Measurements from ENCODE around the gene FMNL1.

DNA sequence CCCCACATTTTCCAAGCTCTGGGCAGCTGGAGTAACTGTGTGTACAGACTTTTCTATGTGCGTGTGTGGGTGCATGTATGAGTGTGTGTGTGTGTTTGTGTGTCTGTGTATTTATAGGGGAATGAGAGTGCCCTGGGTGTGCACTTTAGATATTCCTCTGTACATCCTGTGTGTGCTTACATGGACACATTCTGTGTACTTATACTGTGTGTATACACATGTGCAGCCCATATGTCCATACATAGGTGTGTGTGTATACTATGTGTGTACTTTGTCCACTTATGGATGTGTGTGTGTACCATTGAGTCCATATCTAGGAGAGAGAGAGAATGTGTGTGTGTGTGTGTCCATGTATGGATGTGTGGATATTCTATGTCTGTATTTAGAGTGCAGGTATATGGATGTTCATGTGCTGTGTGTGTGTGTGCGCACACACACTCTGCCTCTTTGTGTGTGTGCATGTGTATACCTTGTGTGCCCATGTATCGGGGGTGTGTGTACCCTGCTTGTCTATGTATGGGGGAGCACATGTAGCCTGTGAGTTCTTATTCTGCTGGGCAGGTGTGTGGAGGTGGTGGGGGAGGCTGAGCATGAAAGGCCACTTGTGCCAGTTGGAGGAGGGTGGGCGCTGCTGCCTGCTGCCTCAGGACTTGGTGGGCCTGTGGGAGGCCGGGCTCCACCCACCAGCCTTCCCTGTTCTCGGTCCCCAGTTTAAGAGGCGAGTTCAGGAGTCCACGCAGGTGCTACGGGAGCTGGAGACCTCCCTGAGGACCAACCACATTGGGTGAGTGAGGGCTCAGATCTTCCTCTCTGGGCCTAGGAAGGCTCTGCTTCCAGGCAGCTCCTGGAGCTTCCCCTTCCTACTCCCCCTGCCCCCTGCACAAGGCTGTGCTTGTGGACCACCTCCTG is 11.1 kb downstream of the FMNL1 start:
- TF ChIP-seq, protein P1, sequence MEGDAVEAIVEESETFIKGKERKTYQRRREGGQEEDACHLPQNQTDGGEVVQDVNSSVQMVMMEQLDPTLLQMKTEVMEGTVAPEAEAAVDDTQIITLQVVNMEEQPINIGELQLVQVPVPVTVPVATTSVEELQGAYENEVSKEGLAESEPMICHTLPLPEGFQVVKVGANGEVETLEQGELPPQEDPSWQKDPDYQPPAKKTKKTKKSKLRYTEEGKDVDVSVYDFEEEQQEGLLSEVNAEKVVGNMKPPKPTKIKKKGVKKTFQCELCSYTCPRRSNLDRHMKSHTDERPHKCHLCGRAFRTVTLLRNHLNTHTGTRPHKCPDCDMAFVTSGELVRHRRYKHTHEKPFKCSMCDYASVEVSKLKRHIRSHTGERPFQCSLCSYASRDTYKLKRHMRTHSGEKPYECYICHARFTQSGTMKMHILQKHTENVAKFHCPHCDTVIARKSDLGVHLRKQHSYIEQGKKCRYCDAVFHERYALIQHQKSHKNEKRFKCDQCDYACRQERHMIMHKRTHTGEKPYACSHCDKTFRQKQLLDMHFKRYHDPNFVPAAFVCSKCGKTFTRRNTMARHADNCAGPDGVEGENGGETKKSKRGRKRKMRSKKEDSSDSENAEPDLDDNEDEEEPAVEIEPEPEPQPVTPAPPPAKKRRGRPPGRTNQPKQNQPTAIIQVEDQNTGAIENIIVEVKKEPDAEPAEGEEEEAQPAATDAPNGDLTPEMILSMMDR (IDR thresholded peaks at IDR 0.05) = no peak
- TF ChIP-seq ZFX (IDR thresholded peaks at IDR 0.05; ENCODE audit: borderline replicate concordance) = no peak
